AG10803 (cell line): ENCODE results near the gene TAS2R38.

ENCODE experiments used
- DNase-seq: peaks from one replicate; pipeline ENCODE4 v3.0.0; 2010; ENCODE audit warnings: low read depth
- H3K4me3 ChIP-seq: 2 replicates; pipeline ENCODE4 v1.5.1; 2011; ENCODE audit warnings: mild to moderate bottlenecking, low read length, control low read depth
- CTCF ChIP-seq: conservative IDR thresholded peaks from 2 replicates; pipeline ENCODE4 v1.5.1; 2011; ENCODE audit warnings: mild to moderate bottlenecking, low read length, control low read depth, inconsistent platforms

Gene TAS2R38

DNA sequence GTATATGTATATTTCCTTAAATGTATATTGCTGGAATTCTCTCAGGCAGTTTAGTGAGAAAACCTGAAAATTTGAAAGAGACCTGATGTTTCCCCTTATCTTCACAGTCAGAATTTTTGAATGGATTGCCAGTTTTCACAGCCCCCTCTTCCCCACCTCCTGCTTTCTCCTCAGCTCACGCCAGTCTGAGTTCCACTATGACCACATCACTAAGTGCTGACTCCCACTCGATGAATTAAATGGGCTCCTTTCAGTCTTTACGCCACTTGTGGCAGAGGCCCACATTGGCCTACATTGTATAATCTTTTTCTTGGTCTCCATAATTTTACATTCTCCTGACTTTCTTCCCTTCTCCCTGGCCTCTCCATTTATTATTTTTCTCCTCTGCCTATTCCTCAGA lies 23.7 kb downstream of the TAS2R38 start:
- no peak for TF ChIP-seq CTCF
- H3K4me3 ChIP-seq, result no peak overlapping the region
- no peak for DNase-seq

- no peak for DNase-seq
- no peak for TF ChIP-seq CTCF
Observed at GRCh38 chr7:141949451-141949850, 24.1 kb downstream of the TAS2R38 start.

DNA sequence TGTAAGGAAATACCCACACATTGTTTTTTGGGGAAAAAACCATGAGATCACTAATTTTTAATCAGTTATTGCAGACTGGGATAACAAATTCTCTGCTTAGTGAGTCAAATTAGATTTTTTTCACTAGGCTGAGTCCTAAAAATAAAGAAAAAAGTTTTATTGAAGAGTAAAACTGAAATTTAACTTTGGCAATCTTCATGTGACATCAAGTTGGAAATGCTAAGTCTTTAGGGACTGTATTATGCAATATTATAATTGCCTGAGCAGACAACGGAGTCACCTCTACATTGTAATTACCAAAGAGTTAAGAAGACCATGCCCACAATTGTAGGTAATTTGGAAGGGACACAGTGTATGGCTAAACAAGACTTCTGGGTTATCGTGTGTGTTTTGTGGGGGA lies 24.6 kb downstream of the TAS2R38 start:
- DNase-seq, result no peak
- no peak for TF ChIP-seq CTCF
- no peak overlapping the region for H3K4me3 ChIP-seq

More at GRCh38 chr7:141949451-141949850, 24.1 kb downstream of the TAS2R38 start:
- no peak overlapping the region for H3K4me3 ChIP-seq

DNA sequence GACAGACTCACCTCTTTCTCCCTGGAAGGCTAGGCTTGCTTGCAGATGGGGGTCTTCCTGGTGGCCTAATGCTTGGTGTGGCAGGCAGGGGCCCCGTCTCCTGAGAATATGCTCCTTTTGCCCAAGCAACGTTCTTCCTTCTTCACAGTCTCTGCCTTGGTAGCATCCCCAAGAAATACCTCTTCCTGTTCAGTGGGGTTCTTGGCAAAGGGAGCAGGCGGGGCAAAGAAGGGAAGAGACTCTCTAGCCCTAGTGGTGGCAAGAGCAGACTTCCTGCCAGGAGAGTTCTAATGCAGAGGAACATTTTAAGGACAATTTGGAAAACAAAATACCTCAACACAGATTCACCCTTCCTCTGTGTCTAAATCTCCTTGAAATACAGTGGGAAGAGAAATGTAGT lies 26.8 kb downstream of the TAS2R38 start, which contains the start of gene CLEC5A:
CLEC5A (minus strand) TSS at position 179 of the 400 bp plus-strand sequence. CDS start 682 bp downstream, outside the sequence.
- TF ChIP-seq CTCF, result no peak
- H3K4me3 ChIP-seq, result no peak within 1 kb of the TSS
- DNase-seq, result no peak

DNA sequence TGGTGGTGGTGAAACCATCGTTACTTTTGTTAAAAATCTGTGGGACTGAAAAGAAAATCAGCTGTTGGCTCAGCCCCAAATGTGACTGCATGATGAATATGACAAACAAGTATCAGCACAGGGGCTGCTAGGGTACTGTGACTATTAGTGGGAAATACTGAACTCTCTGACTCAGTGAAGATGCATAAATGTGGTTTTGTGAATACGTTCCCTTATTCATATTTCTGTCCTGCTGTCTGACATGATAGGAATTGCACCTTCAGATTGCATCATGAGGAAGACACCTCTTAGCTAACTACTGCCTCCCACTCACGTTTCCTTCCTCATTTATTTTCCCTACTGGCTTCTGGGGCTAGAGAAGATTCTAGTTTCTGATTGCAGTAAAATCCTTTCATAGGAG lies 28.2 kb downstream of the TAS2R38 start:
- no peak for DNase-seq
- no peak overlapping the region for H3K4me3 ChIP-seq

DNA sequence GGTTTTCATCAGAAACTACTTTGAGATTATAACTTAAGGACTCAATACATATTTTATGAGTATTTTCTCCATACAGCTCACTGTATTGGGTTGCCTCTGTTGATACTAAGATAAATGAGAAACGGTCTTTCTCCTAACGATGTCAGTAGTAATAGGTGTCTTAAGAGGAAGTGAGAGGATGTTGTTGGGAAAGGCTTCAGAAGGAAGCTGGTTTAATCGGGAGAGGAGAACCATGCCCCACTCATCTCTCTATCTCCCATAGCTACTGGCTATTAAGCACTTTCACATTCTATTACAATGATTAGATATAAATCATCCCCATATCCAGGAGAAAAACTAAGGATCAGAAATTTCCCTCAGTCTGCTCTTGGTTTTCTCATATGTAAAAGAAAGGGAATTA lies 28.8 kb downstream of the TAS2R38 start:
- no peak overlapping the region for H3K4me3 ChIP-seq
- DNase-seq, result no peak
- TF ChIP-seq CTCF, result no peak

More for the DNA sequence above, 28.2 kb downstream of the TAS2R38 start:
- TF ChIP-seq CTCF, result no peak

DNA sequence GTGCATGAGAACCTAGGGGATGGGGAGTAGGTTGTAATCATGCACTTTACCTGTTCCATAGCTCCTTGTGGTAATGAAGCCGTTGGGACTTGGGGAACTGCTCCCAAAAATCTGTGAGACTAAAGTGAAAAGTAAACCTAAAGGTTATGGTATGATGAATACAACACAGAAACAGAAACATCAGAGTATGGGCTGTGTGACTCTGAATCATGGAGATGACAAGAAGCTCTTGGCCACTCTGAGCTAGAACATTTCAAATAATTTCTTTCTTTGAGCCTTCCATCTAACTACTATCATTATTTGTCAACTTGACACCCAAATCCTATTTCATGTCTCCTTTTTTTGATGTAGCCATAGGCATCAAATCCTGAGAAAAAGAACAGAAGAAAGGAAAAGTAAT lies 29.7 kb downstream of the TAS2R38 start:
- H3K4me3 ChIP-seq, result no peak overlapping the region
- DNase-seq, result no peak
- TF ChIP-seq CTCF, result no peak
